CD14-positive monocyte (primary cell): Measurements from ENCODE around the gene IFNA21. TPM values are rescaled to one million over a fixed set of nuclear protein-coding genes. Genes with fewer than 3 reads are reported as not detected.

Source experiments
- DNase-seq, 3 donors: peaks; one replicate each; pipeline ENCODE4 v3.0.0-alpha.2; 2011 to 2022
- H2AFZ ChIP-seq: 2 replicates; pipeline ENCODE4 v1.6.0; 2012; ENCODE audit warnings: mild to moderate bottlenecking, low read depth, low read length, inconsistent platforms; ENCODE audit not compliant: insufficient read depth, poor library complexity, severe bottlenecking
- H3K27ac ChIP-seq, 2 donors: 1 replicate in 1 of 2; 2 replicates in 1 of 2; pipeline ENCODE4 v1.5.1; 2012 to 2013; ENCODE audit warnings: low read length in 2 of 2, control low read depth in 1 of 2, inconsistent platforms in 1 of 2, low read depth in 1 of 2, mild to moderate bottlenecking in 1 of 2
- H3K27me3 ChIP-seq, 2 donors: one replicate each; pipeline versions ENCODE4 v1.6.0 to v1.6.1; 2011 to 2013; ENCODE audit warnings: low read length in 2 of 2; ENCODE audit not compliant: control insufficient read depth in 2 of 2, insufficient read depth in 2 of 2
- H3K36me3 ChIP-seq, 2 donors: replicated peaks in 1 of 2; 1 replicate in 1 of 2; 2 replicates in 1 of 2; pipeline versions ENCODE4 v1.5.1 to v1.6.1; 2012 to 2013; ENCODE audit warnings: low read length in 2 of 2, control low read depth in 1 of 2, inconsistent platforms in 1 of 2, mild to moderate bottlenecking in 1 of 2; ENCODE audit not compliant: insufficient read depth in 2 of 2, control insufficient read depth in 1 of 2
- H3K4me1 ChIP-seq, 2 donors: 1 replicate in 1 of 2; 2 replicates in 1 of 2; pipeline versions ENCODE4 v1.5.1 to v1.6.1; 2012 to 2013; ENCODE audit warnings: low read length in 2 of 2, control low read depth in 1 of 2, inconsistent platforms in 1 of 2, mild to moderate bottlenecking in 1 of 2, moderate library complexity in 1 of 2; ENCODE audit not compliant: insufficient read depth in 2 of 2, control insufficient read depth in 1 of 2
- H3K4me2 ChIP-seq: replicated peaks from 2 replicates; pipeline ENCODE3; 2012; ENCODE audit warnings: low read length, moderate library complexity, mild to moderate bottlenecking; ENCODE audit not compliant: poor library complexity, severe bottlenecking; ENCODE audit errors: extremely low read depth
- H3K4me3 ChIP-seq, 3 experiments: fragments of 200-600 bp in 1 of 3; sonication (generic) in 1 of 3; replicated peaks in 1 of 3; 1 replicate in 2 of 3; 2 replicates in 1 of 3; pipeline ENCODE4 v1.5.1; 2011 to 2013; ENCODE audit warnings: low read length in 3 of 3, mild to moderate bottlenecking in 3 of 3, control low read depth in 2 of 3, low read depth in 2 of 3, inconsistent platforms in 1 of 3, moderate library complexity in 1 of 3
- H3K79me2 ChIP-seq: 2 replicates; pipeline ENCODE4 v1.6.0; 2012; ENCODE audit warnings: mild to moderate bottlenecking, control low read depth, inconsistent platforms, low read length, moderate library complexity; ENCODE audit not compliant: insufficient read depth
- H3K9ac ChIP-seq: 2 replicates; pipeline ENCODE4 v1.6.0; 2017; ENCODE audit warnings: low read length, mild to moderate bottlenecking; ENCODE audit not compliant: insufficient read depth, poor library complexity, severe bottlenecking
- H3K9me3 ChIP-seq, 2 donors: replicated peaks in 1 of 2; 1 replicate in 1 of 2; 2 replicates in 1 of 2; pipeline versions ENCODE4 v1.5.1 to v1.6.1; 2012 to 2013; ENCODE audit warnings: low read length in 2 of 2, control low read depth in 1 of 2; ENCODE audit not compliant: control insufficient read depth in 1 of 2, insufficient read depth in 1 of 2
- H4K20me1 ChIP-seq: 2 replicates; pipeline ENCODE4 v1.6.0; 2012; ENCODE audit warnings: mild to moderate bottlenecking, low read length, control low read depth, moderate library complexity; ENCODE audit not compliant: insufficient read depth
- H3K27ac Mint-ChIP-seq, 7 donors: one replicate each; pipeline ENCODE4 v1.8.0; 2020; ENCODE audit warnings: mild to moderate bottlenecking in 7 of 7, mixed read lengths in 7 of 7, moderate library complexity in 6 of 7, inconsistent platforms in 2 of 7
- H3K27me3 Mint-ChIP-seq, 3 donors: one replicate each; pipeline ENCODE4 v1.8.0; 2021 to 2022; ENCODE audit warnings: low read depth in 3 of 3, mild to moderate bottlenecking in 3 of 3, mixed read lengths in 3 of 3, moderate library complexity in 3 of 3, inconsistent platforms in 1 of 3
- H3K36me3 Mint-ChIP-seq, 2 donors: one replicate each; pipeline ENCODE4 v1.8.0; 2020; ENCODE audit warnings: mixed read lengths in 2 of 2, inconsistent platforms in 1 of 2, mild to moderate bottlenecking in 1 of 2
- H3K4me1 Mint-ChIP-seq: one replicate; pipeline ENCODE4 v1.8.0; 2020; ENCODE audit warnings: mild to moderate bottlenecking, mixed read lengths
- H3K4me3 Mint-ChIP-seq, 2 donors: one replicate each; pipeline ENCODE4 v1.8.0; 2020; ENCODE audit warnings: mild to moderate bottlenecking in 2 of 2, mixed read lengths in 2 of 2, moderate library complexity in 1 of 2
- H3K9me3 Mint-ChIP-seq, 7 donors: one replicate each; pipeline ENCODE4 v1.8.0; 2020 to 2022; ENCODE audit warnings: mixed read lengths in 7 of 7, mild to moderate bottlenecking in 6 of 7, moderate library complexity in 6 of 7, inconsistent platforms in 2 of 7
- CTCF ChIP-seq: fragments of 200-600 bp; IDR thresholded peaks from one replicate; pipeline ENCODE4 v1.8.0; 2022; ENCODE audit warnings: antibody characterized with exemption, mild to moderate bottlenecking
- WGBS: methylation state at CpG from one replicate; pipeline ENCODE4 v1.1.5; 2013; ENCODE audit warnings: missing lambda C conversion rate; ENCODE audit not compliant: insufficient coverage; 5-methylcytosine and 5-hydroxymethylcytosine counted together
- intact Hi-C, 2 donors: fragments of 100-400 bp; cut with micrococcal nuclease; formaldehyde crosslinking; loops; one replicate each; pipeline versions ENCODE4 v1.15.0 to v1.15.1; 2023
- polyA plus RNA-seq, 3 donors: library from polyadenylated mRNA; depleted of rRNA in 1 of 3; unstranded in 2 of 3; stranded (reverse) in 1 of 3; fragments of 300-500 nt in 2 of 3; fragments of >200 nt in 1 of 3; fragmentation: Illumina TruSeq in 2 of 3; gene quantifications; 1 replicate in 2 of 3; 2 replicates in 1 of 3; pipeline ENCODE4 v1.2.3, GENCODE V29; 2012 to 2021

The IFNA21 gene
- polyA plus RNA-seq, 3 donors: not detected

GRCh38 chr9:21141427-21141882, 25.0 kb downstream of the IFNA21 start, which contains the start of gene IFNW1:
TSS of gene IFNW1 (minus strand) at chr9:21141832. CDS start at chr9:21141570, 262 bp downstream.
- no peaks in the 10 kb centered on the region for H3K9me3 ChIP-seq
- Mint-ChIP-seq H3K9me3 (peaks cover 0 to 3% (median 0%) of the 10 kb centered on the region in 7 donors), H3K27ac (no peak within 1 kb of the TSS), H3K27me3 (no peaks in the 10 kb centered on the region), H3K36me3 (no peaks in the 10 kb centered on the region), H3K4me3 (peak within 1 kb of the TSS in 1 of 2 donors; percentile 7), H3K4me1 (peaks cover 24% of the 10 kb centered on the region)
- H3K27me3 ChIP-seq: no peaks in the 10 kb centered on the region
- intact Hi-C loops: no loop called here
- no peaks in the 10 kb centered on the region for H3K36me3 ChIP-seq
- no peak for TF ChIP-seq CTCF
- H4K20me1 ChIP-seq: no peaks in the 10 kb centered on the region
- no peak for DNase-seq
- no peaks in the 10 kb centered on the region for H3K79me2 ChIP-seq
- no peak within 1 kb of the TSS for H3K4me2 ChIP-seq
- H2AFZ ChIP-seq: no peak within 1 kb of the TSS
- H3K4me3 ChIP-seq: no peak within 1 kb of the TSS
- H3K27ac ChIP-seq: no peak within 1 kb of the TSS
- WGBS: no CpG with 5 or more reads among the region's 1 CpG
- peaks cover 13 to 22% of the 10 kb centered on the region in 2 donors for H3K4me1 ChIP-seq
- H3K9ac ChIP-seq: no peak within 1 kb of the TSS

GRCh38 chr9:21137020-21137419, 29.4 kb downstream of the IFNA21 start:
- H3K27ac ChIP-seq: no peak overlapping the region
- no CpG with 5 or more reads among the region's 1 CpG for WGBS
- H3K4me3 Mint-ChIP-seq: no peak overlapping the region
- TF ChIP-seq CTCF: no peak
- H3K4me1 Mint-ChIP-seq: peaks cover 11% of the 10 kb centered on the region
- H2AFZ ChIP-seq: no peak overlapping the region
- DNase-seq: no peak
- no peak overlapping the region for H3K9ac ChIP-seq
- H3K4me2 ChIP-seq: no peak overlapping the region
- H3K36me3 ChIP-seq: no peaks in the 10 kb centered on the region
- H3K79me2 ChIP-seq: no peaks in the 10 kb centered on the region
- peaks cover 0 to 7% (median 0%) of the 10 kb centered on the region in 7 donors for H3K9me3 Mint-ChIP-seq
- no peak overlapping the region for H3K4me3 ChIP-seq
- intact Hi-C loops: no loop called here
- no peaks in the 10 kb centered on the region for H3K27me3 ChIP-seq
- H3K9me3 ChIP-seq: no peaks in the 10 kb centered on the region
- no peaks in the 10 kb centered on the region for H4K20me1 ChIP-seq
- H3K4me1 ChIP-seq: peaks cover 4 to 9% of the 10 kb centered on the region in 2 donors
- no peaks in the 10 kb centered on the region for H3K27me3 Mint-ChIP-seq
- H3K27ac Mint-ChIP-seq: no peak overlapping the region
- no peaks in the 10 kb centered on the region for H3K36me3 Mint-ChIP-seq
